Measurements from ENCODE around the gene PIEZO2. TPM values are rescaled to one million over a fixed set of nuclear protein-coding genes. Genes with fewer than 3 reads are reported as not detected.

The PIEZO2 gene
- total RNA-seq, 1 experiment from 2014 or later: 10.7 TPM

DNA sequence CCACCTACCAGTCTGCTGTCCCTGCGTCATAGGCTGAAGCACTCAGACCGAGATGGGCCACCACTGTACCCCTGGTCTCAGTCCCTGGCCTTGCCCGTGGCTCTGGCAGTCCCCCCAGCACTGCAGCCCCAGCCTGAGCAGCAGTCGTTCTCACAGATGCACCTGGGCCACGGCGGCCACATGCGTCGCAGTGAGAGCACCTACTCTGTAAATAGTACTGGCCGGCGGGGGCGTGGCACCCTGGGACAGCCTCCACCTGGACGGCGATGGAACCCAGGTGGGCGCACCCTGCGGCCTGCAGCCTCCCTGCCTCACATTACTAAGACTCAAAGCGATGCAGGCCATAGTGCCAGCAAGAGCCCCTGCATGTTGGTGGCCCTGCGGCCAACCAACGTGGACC, 424.7 kb downstream of the PIEZO2 start:
- no peak for DNase-seq (ENCODE audit: low spot score)
- H3K4me3 Mint-ChIP-seq: no peak overlapping the region
- ATAC-seq: no peak
- TF ChIP-seq ZNF396 (CRISPR knock-in tag; IDR thresholded peaks at IDR 0.05; ENCODE audit: borderline replicate concordance) (no peak), ZBTB43 (CRISPR knock-in tag; IDR thresholded peaks at IDR 0.05) (no peak), NFE2L1 (CRISPR knock-in tag; IDR thresholded peaks at IDR 0.05) (no peak), MYBL2 (CRISPR knock-in tag; IDR thresholded peaks at IDR 0.05) (no peak), CDX4 (CRISPR knock-in tag; IDR thresholded peaks at IDR 0.05; ENCODE audit: borderline replicate concordance) (no peak)
- no peaks in the 10 kb centered on the region for H3K27me3 Mint-ChIP-seq (ENCODE audit: low read depth)
- H3K27ac Mint-ChIP-seq: no peak overlapping the region
- H3K4me1 Mint-ChIP-seq: no peaks in the 10 kb centered on the region
- H3K36me3 Mint-ChIP-seq: no peaks in the 10 kb centered on the region
- H3K9me3 Mint-ChIP-seq: no peaks in the 10 kb centered on the region; the same call in 1 of the 2 replicates
- ChIA-PET CTCF (no interaction called here), POLR2A (no interaction called here)

DNA sequence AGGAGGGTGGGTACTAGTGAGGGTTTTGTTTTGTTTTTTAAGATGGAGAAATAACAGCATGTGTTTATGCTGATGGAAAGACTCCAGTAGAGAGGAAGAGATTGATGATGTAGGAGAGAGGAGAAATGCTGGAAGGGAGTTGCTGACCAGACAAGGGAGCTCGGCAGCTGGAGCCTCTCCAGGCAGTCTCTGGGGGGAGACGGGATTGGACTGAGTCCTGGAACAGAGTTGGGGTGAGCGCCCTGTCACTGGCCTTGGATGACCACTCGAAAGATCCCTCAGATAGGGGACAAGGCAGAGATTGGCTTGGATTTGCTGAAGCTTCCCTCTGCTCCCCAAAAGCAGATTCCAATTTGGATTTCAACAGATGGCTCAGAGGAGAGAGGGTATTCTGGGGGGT, 425.9 kb downstream of the PIEZO2 start:
- no peak overlapping the region for H3K27ac Mint-ChIP-seq
- CTCF ChIA-PET: no interaction called here
- no peak for TF ChIP-seq FOXJ3 (CRISPR knock-in tag; IDR thresholded peaks at IDR 0.05; ENCODE audit: borderline replicate concordance)
- TF ChIP-seq CBFB (CRISPR knock-in tag; IDR thresholded peaks at IDR 0.05; ENCODE audit: low read depth): no peak
- TF ChIP-seq TP53 (CRISPR knock-in tag; IDR thresholded peaks at IDR 0.05): no peak
- no peak for TF ChIP-seq NR2C2 (CRISPR knock-in tag; IDR thresholded peaks at IDR 0.05)
- TF ChIP-seq ATF1 (CRISPR knock-in tag; IDR thresholded peaks at IDR 0.05): no peak
- TF ChIP-seq ZBTB21 (CRISPR knock-in tag; IDR thresholded peaks at IDR 0.05; ENCODE audit: borderline replicate concordance): no peak
- no peak for TF ChIP-seq TEAD1 (CRISPR knock-in tag; IDR thresholded peaks at IDR 0.05)
- TF ChIP-seq TCF7 (CRISPR knock-in tag; IDR thresholded peaks at IDR 0.05; ENCODE audit: low read depth): no peak
- TF ChIP-seq RELA (CRISPR knock-in tag; IDR thresholded peaks at IDR 0.05; ENCODE audit: borderline replicate concordance): no peak
- TF ChIP-seq OVOL2 (CRISPR knock-in tag; IDR thresholded peaks at IDR 0.05; ENCODE audit: borderline replicate concordance): no peak
- TF ChIP-seq, protein P1, sequence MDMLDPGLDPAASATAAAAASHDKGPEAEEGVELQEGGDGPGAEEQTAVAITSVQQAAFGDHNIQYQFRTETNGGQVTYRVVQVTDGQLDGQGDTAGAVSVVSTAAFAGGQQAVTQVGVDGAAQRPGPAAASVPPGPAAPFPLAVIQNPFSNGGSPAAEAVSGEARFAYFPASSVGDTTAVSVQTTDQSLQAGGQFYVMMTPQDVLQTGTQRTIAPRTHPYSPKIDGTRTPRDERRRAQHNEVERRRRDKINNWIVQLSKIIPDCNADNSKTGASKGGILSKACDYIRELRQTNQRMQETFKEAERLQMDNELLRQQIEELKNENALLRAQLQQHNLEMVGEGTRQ (CRISPR knock-in tag; IDR thresholded peaks at IDR 0.05): no peak
- no peak for TF ChIP-seq MAX (CRISPR knock-in tag; IDR thresholded peaks at IDR 0.05)
- TF ChIP-seq IRF1 (CRISPR knock-in tag; IDR thresholded peaks at IDR 0.05): no peak
- TF ChIP-seq ZNF532 (CRISPR knock-in tag; IDR thresholded peaks at IDR 0.05; ENCODE audit: borderline replicate concordance): no peak
- TF ChIP-seq SP1 (CRISPR knock-in tag; conservative IDR thresholded peaks at IDR 0.05): no peak
- TF ChIP-seq HMGA2 (CRISPR knock-in tag; IDR thresholded peaks at IDR 0.05): no peak
- TF ChIP-seq ZBTB43 (CRISPR knock-in tag; IDR thresholded peaks at IDR 0.05): no peak
- no peak for TF ChIP-seq EMX1 (CRISPR knock-in tag; IDR thresholded peaks at IDR 0.05)
- no peak for TF ChIP-seq CDX4 (CRISPR knock-in tag; IDR thresholded peaks at IDR 0.05; ENCODE audit: borderline replicate concordance)
- H3K9me3 Mint-ChIP-seq: no peaks in the 10 kb centered on the region; the same call in 1 of the 2 replicates
- POLR2A ChIA-PET: no interaction called here
- H3K36me3 Mint-ChIP-seq: no peaks in the 10 kb centered on the region
- H3K27me3 Mint-ChIP-seq (ENCODE audit: low read depth): no peaks in the 10 kb centered on the region
- ATAC-seq (no peak), DNase-seq (ENCODE audit: low spot score) (no peak)
- no peak overlapping the region for H3K4me3 Mint-ChIP-seq
- H3K4me1 Mint-ChIP-seq: no peaks in the 10 kb centered on the region
